C1 segment of cervical spinal cord (tissue), 14 donors: Measurements from ENCODE around the gene ATP2B3.

Source experiments
- DNase-seq, 14 donors: peaks; one replicate each; lab custom pipeline; 2025; lab: John Stamatoyannopoulos, UW

The ATP2B3 gene

DNA sequence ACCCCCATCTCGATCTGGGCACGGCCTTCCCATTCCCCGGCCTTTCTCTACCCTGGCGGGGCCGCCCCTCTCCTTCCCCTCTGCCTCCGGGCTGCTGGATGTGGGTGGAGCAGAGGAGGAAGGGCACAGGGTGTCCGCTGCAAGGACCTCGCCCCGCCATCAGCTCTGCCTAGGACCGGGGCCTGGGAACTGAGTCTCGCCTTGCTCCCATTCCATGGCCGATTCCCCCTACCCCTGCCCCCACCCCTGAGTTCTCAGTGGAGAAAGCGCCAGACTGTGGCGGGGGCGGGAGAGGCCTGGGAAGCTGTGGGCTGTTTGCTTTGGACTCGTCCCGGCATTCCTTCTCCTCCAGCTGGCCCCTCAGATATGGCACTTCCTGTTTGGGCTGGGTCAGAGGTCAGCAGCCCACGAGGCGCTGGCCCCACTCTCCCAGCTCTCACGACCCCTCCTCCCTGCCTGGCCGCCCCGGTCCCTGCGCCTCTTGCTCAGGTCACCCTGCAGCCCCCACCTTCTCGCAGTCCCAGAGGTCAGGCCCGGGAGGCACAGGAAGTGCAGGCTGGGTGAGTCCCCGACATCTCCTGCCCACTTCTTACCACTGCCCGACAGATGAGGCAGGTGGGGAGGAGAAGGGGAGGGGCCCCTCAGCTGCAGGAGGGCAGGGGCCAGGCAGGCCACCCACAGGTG is 29.1 kb upstream of the ATP2B3 start:
- no peak for DNase-seq

DNA sequence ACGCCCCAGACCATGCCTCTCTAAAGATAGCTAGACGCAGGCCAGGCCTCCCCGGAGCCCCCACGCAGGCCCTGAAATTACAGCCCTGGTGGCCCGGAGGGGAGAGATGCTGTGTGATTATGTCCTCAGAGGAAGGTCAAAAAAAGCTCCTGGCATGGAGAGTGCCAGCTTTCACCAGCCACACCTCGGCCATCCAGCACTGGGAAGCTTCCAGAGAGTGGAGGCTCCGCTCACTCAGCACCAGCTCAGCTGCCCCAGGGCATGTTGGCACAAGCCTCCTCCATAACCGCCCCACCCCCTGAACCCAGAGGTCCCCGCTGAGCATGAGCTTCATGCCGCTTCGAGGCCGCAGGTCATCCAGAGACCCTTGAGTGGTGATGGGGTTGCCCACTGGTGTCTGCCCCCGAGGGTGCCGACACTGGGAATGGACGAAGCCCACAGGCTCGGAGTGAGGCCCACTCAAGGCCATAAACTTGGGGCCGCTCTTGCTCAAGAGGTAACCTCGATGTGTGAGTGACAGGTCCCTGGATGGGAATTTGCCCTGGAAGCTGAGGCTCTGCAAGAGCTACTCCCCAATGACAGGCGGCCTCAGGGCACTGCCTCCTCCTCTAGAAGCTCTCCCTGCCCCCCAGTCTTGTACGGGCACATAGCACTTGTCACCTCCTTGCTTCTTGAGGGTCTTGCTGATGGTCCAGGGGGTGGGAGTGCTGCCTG is 27.1 kb upstream of the ATP2B3 start:
- DNase-seq: no peak

DNA sequence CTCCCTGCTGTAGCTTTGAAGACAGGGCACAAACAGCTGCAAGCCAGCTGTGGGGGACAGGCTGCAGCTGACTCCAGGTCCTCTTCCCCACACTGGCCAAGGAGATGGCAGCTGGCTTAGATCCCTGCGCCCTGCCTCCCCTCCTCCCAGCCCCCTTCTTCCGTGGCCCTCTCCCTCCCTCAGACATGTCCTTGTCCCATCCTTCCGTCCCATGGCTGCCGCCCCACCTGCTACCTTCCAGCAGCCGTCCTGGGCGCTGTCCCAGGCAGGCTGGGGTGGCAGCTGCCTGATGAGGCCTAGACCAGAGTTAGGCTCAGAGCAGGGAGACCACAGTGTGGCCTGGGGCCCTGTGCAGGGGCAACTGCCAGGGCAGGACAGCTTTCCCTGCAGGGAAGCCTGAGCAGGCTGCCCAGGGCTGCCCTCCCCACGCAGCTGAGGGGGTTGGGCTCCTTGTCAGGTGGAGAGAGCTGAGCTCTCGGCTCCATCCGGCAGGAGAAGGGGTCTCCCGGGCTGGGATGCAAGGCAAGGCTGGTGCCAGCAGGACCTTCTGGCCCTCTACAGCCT is 26.0 kb upstream of the ATP2B3 start:
- no peak for DNase-seq

DNA sequence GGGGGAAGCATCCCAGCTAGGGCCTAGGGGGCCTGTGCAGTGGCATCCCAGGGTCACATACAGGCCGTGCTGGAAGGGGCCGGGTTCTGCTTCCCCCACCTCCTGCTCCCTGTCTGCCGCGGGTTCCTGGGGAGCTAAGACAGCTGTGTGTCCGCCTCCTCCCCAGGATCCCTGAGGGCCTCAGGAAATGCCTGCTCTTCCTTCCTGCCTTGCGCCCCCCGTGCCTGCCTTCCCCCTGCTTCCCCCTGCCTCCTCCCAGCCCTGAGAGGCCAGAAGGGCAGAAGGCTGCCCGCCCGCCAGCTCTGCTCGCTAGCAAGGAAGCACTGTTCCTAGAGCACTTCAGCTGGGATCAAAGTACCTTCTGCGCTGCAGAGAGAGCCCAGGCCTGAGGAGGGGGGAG is 25.5 kb upstream of the ATP2B3 start:
- DNase-seq: no peak

DNA sequence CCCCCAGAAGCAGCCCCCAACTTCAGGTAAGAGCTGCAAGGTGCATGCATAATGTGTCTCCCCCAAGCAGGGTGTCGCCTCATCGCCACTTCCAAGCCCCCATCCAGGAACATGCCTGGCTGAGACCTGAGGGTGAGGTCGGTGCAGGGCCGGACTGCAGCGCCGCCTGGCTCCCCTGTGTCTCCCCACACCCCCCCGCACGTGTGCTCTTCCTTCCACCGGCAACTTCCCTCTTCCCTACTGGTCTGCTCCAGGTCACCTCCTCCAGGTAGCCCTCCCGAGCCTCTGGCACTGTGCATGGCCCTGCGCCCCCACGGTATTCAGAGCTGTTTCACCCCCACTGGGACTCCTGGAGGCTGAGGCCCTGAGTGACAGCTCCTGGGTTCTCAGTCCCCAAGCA is 24.9 kb upstream of the ATP2B3 start:
- no peak for DNase-seq

DNA sequence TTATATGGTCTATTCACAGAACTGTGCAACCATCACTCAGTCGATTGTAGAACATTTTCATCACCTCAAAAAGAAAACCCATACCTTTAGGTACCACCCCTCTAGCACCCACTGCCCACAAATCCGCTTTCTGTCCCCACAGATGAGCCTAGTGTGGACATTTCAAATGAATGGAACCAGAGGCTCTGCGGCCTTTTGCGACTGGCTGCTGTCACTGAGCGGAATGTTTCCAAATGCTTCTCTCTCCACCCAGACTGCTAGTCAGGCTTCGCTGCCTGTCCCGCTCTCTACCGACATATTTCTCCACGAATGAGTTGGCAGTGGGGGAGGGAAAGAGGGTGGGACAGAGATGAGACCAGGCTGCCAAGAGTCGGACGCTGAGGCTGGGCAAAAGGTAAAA is 24.4 kb upstream of the ATP2B3 start:
- DNase-seq: no peak

DNA sequence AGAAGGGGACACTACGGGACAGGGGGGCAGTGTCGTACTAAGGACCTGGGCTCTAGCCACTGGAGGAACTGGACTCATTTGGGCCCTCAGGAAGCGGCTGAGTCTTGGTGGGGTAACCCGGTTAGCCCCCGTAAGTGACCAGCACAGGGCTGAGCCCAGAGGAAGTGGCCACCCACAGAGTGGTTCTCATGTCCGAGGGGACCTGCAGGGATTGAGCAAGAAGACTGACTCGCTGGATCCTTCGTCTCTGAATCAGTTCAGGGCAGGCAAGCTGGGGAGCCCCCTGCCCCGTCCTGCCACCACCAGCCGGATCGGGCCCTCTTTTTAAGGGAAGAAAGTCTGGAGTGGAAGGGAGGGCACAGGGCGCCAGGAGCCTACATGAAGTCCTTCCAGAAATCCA is 23.4 kb upstream of the ATP2B3 start:
- no peak for DNase-seq

DNA sequence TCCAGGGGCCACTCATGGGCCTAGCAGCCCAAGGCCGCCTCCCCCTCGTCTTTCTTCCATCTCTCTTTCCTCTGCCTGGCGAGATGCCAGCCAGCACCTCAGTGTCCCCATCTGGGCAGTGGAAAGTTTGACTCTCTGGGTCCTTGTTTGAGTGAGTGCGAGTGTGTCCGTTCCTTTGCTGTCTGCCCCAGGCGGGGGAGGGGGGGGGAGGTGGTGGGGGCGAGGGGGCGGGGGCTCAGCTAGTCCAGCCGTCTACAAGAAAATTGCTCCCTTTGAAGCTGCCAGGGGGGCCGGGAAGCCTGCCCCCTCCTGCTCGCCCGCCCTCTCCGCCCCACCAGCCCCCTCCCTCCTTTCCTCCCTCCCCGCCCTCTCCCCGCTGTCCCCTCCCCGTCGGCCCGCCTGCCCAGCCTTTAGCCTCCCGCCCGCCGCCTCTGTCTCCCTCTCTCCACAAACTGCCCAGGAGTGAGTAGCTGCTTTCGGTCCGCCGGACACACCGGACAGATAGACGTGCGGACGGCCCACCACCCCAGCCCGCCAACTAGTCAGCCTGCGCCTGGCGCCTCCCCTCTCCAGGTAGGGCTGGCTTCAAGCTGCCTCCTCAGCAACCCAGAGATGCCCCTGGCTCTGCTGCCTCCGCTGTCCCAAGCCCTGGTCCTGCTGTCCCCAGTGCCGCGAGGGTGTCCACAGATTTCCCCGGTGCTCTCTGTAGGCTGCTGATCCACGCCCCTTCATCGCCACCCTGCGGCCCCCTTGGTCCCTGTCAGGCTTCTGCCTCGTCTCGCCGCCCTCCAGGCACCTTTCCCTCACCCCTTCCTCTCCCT is 22.7 kb upstream of the ATP2B3 start, which contains the start of gene BGN:
Gene BGN (plus strand): TSS at position 440 of the 821 bp plus-strand sequence. CDS start 9,652 bp downstream, outside the sequence.
- peak in 4 of 14 donors; percentile 9 to 54 (median 18) for DNase-seq

DNA sequence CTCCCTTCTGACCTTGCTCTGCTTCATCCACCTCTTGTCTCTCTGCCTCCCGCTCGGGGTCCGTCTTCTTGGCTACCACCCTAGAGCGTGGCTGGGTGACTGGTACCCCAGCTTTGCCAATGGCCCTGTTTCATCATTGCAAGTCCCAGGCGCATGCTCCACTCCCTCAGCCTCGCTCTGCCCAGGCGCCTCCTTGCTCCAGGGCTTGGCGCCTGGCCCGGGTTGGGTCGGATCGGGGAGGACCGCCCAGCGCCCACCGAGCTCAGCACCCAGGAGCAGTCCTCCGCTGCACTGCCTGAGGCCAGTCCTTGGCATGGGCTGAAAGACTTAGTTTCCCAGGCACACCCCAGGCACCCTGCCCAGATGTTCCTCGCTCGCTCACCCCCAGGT is 22.1 kb upstream of the ATP2B3 start:
- DNase-seq: peak in 5 of 14 donors; percentile 7 to 54 (median 23)

DNA sequence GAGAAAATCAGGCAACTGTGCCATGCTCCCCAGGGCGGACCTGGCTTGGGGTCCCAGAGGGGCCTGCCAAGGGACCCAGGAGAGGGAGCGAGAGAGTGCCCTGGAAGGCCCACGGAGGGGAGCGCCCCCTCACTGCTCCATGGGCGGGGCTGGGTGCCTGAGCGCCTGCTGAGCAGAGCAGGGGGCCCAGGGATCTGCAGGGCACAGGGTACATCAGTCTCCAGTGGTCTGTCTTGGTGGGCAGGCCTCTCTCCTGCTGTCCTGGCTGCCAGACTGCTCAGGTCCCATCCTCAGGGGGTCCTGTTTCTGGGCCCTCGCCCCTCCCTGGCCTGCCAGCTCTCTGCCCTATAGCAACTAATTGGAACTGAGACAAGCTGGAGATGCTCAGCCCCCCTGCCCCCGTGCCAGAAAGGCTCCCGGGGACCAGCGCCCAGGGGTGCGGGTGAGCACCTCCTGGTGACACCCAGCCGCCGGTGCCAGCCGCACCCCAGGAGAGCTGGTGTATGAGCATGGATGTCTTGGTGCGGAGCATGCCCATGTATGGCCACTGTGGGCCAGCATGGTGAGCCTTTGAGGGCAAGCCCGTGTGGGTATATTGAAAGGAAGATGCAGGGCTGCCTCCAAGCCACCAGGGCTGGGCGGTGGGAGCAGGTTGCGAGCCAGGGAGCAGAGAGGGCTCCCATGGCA is 21.4 kb upstream of the ATP2B3 start:
- no peak for DNase-seq

DNA sequence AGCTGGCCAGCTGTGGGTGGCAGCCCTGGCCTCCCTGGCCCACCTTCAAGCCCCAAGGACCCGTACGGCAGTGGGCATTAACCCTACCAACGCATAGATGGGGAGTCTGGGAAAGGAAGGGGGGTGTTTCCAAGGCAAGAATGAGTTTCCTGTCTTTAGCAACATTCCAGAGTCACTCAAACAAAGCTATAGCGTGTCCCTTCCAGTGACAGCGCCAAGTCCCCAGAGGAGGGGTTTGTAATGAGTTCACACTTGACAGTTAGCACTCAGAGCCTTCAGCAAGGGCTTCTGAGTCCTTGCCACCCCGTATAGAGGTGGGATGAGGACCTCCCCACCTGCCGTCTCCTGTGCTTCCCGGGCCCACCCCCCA is 20.9 kb upstream of the ATP2B3 start:
- DNase-seq: no peak

DNA sequence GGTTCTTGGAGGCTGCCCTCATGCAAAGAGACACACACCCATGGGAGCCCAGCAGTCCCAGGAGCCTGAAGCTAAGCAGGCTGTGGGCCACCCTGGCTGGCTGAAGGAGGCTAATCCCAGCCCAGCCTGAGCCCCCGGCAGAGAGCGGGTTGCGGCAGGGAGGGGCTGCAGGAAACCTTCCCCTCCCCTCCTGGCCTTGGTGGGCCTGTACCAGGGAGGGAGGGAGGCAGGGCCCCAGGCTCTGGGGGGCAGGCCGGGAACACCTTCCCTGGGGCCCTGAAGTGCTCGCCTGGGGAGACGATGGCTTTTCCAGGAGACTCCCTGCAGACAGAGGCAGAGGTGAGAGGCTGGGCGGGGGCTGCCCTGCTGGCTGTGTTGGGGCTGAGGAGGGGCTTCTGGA is 19.0 kb upstream of the ATP2B3 start:
- no peak for DNase-seq

DNA sequence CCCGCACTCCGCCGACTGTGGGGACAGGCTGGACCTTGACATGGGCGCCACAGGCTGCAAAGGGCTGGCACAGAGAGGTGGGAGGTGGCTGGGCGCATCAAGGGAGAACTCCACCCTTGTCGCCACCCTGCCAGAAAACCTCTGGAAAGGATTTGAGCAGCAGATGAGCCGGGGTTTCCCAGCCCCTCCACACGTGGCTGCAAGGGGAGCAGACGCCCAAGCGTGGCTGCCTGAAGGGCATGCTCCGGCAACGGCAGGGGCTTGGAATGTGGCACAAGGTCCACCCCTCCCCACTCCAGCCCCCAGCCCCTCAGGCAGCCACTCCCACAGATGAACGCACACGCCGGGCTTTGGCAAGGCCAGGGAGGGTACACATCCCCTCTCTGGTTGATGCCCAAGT is 18.1 kb upstream of the ATP2B3 start:
- peak in 1 of 14 donors; percentile 48 for DNase-seq

DNA sequence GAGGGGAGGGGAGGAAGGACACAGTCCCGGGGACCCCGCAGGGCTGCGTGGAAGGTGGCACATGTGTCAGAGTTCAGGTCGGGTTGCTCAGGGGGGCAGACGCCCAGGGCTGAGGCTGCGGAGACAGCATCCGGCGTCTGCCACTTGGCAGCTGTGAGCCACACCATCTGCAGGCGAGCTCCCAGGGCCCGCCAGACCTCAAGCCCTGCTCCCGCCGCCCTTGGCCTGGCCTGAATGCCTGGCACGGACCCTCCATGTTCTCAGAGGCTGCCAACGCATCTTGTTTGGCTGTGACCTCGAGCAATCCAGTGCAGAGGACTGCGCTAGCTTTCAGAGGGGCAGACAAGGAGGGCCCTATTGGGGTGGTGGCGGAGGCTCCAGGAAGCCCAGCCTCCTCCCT is 17.6 kb upstream of the ATP2B3 start:
- DNase-seq: peak in 13 of 14 donors; percentile 3 to 70 (median 21)

DNA sequence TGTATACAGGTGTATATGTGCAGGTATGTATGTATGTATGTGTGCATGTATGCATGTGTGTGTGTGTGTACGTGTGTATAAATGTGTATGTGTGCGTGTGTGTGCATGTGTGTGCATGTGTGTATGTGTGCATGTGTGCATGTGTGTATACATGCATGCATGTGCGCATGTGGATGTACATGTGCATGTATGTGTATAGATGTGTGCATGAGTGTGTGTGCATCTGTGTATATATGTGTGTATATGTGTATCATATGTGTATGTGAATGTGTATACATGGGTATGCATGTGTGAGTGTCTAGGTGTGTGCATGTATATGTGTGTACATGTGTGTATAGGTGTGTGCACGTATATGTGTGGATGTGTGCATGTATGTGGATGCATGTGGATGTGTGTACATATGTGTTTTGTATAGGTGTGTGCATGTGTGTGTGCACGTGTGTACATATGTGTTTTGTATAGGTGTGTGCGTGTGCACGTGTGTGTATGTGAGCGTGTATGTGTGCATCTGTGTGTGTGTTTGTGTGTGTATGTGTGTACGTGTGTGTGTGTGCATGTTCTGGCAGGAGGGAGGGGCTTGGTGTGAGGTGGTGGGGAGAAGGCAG is 16.7 kb upstream of the ATP2B3 start:
- DNase-seq: no peak

DNA sequence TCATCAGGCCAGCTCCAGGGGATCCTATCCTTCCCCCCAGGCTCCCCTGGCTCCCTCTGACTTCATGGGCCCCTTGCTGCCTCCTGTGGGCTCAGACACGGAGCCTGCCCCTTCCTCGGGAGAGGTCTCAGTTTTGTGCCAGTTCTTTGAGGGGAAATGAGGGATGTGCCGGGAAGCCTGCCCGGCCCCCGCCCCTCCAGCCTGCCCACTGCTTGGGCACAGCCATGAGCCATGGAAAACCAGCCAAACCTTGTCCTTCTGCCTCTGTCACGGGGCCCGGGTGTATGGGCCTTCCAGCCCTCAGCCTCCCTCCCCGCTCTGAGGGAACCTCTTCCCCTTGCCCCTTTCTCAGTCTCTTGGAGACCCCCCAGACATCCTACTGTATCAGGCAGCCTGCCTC is 15.9 kb upstream of the ATP2B3 start:
- DNase-seq: peak in 6 of 14 donors; percentile 4 to 73 (median 15)

DNA sequence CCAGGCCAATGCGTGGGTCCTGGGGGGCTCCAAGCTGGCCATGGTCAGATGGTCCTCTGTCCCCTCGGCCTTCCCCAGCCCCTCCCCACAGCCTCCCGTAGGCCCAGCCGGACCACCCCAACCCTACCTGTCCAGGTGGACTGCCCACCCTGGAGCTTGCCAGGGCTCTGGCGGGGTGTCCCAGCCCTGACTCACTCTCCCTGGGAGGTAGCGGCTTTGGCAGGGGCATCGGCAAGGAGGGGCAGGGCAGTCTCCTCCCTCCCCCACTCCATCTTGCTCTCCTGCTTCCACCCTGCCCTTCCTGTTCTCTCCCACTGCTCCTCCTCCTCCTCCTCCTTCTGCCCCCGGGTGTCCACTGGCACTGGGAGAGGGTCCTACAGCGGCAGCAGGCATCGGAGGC is 15.3 kb upstream of the ATP2B3 start:
- DNase-seq: peak in 1 of 14 donors; percentile 40

DNA sequence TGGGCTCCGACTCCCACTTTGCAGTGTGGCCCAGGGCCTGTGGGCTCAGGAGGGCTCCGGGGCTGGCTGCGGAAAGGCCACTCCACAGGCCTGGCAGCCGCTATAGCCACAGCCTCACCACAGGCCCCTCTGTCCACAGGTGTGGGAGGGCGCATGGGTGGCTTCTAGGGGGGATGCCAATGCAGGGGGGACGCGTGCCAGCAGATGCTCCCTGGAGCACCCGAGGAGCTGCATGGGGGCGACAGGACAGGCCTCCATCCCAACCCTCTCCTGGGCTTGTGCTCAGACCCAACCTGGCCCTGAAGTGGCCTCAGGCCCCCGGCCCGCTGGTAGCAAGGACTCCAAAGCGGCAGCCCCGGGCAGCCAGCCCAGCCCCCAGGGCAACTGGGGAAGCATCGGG is 14.6 kb upstream of the ATP2B3 start:
- no peak for DNase-seq

DNA sequence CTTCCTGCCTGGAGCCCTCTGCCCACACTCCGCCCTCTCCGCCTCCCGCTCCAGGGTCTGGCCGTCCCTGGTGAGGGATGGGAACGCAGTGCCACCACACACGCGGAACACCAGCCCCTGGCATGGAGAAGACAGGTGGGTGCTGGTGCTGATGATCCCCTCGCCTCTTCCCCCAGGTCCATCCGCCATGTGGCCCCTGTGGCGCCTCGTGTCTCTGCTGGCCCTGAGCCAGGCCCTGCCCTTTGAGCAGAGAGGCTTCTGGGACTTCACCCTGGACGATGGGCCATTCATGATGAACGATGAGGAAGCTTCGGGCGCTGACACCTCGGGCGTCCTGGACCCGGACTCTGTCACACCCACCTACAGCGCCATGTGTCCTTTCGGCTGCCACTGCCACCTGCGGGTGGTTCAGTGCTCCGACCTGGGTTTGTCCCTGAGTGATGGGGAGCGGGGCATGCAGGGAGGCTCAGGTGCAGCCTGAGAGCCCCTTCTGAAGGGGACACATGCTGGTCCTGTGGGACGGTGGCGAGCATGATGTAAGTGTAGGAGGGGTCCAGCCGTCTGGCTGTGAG is 12.9 kb upstream of the ATP2B3 start:
- no peak for DNase-seq

DNA sequence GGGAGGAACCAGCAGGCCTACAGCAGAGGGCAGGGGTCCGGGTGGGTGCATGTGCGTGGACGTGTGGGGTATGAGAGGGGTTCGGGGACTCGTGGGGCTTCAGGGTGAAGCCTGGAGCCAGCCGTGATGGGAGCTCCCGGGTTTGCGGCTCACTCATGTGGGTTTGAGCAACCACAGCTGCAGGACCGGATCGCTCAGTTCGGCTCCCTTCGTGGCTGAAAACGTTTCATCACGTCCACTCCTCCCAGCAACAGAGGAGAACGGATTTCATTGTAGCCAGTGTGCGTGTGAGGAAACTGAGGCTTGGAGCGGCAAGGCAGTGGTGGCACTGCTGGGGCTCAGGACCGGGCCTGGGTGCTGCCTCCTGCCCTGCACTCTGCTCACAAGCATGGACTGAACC is 12.1 kb upstream of the ATP2B3 start:
- no peak for DNase-seq
